Osteocyte (in vitro differentiated cells): Measurements from ENCODE around the gene BLVRB. TPM values are rescaled to one million over a fixed set of nuclear protein-coding genes. Genes with fewer than 3 reads are reported as not detected.
"Not testable (repeated sequence)": the region's sequence is repeated elsewhere in the genome, so short reads cannot be mapped to it uniquely, and the experiment has no call there.

ENCODE experiments used
- DNase-seq: peaks from one replicate; pipeline ENCODE4 v3.0.0; 2021; ENCODE audit warnings: mixed read lengths; ENCODE audit not compliant: unreplicated experiment; ENCODE audit errors: extremely low spot score
- H3K27ac Mint-ChIP-seq: one replicate; pipeline ENCODE4 v1.8.0; 2021; ENCODE audit warnings: mild to moderate bottlenecking, mixed read lengths; ENCODE audit not compliant: unreplicated experiment
- H3K27me3 Mint-ChIP-seq: one replicate; pipeline ENCODE4 v1.8.0; 2021; ENCODE audit warnings: mixed read lengths; ENCODE audit not compliant: unreplicated experiment
- H3K36me3 Mint-ChIP-seq: one replicate; pipeline ENCODE4 v1.8.0; 2021; ENCODE audit warnings: mixed read lengths; ENCODE audit not compliant: unreplicated experiment
- H3K4me1 Mint-ChIP-seq: one replicate; pipeline ENCODE4 v1.8.0; 2021; ENCODE audit warnings: mixed read lengths; ENCODE audit not compliant: unreplicated experiment
- H3K4me3 Mint-ChIP-seq: one replicate; pipeline ENCODE4 v1.8.0; 2021; ENCODE audit warnings: mild to moderate bottlenecking, moderate library complexity, mixed read lengths; ENCODE audit not compliant: unreplicated experiment
- H3K9me3 Mint-ChIP-seq: one replicate; pipeline ENCODE4 v1.8.0; 2021; ENCODE audit warnings: mixed read lengths; ENCODE audit not compliant: unreplicated experiment
- total RNA-seq: library from RNA; stranded (reverse); gene quantifications from 2 replicates; pipeline ENCODE4 v1.2.1, GENCODE V29; 2021
- TF ChIP-seq, protein P1 (sequence below): fragments of 200-600 bp; sonication (generic); IDR thresholded peaks from 2 replicates; pipeline ENCODE4 v1.5.0; 2021; ENCODE audit warnings: antibody characterized with exemption, mild to moderate bottlenecking, moderate library complexity

The BLVRB gene
- total RNA-seq, 1 donor from 2014 or later: 45.6 TPM

DNA sequence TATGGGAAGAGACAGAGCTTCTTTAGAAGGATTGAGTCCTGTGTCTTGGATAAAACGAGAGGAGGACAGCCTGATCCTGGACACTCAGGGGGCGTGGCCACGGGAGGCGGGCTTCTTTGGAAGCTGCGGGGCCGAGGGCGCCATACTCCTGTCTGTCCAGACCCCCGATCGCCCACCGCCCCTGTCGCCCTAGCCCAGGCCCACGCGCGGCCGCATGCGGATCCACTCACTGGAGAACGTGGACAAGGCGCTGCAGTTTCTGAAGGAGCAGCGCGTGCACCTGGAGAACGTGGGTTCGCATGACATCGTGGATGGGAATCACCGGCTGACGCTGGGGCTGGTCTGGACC, 24.3 kb upstream of the BLVRB start:
- Mint-ChIP-seq H3K9me3 (no peaks in the 10 kb centered on the region), H3K36me3 (no peaks in the 10 kb centered on the region), H3K27ac (no peak overlapping the region), H3K4me3 (no peak overlapping the region), H3K4me1 (peaks cover 5% of the 10 kb centered on the region), H3K27me3 (peaks cover 33% of the 10 kb centered on the region)
- DNase-seq: no peak
- TF ChIP-seq, protein P1, sequence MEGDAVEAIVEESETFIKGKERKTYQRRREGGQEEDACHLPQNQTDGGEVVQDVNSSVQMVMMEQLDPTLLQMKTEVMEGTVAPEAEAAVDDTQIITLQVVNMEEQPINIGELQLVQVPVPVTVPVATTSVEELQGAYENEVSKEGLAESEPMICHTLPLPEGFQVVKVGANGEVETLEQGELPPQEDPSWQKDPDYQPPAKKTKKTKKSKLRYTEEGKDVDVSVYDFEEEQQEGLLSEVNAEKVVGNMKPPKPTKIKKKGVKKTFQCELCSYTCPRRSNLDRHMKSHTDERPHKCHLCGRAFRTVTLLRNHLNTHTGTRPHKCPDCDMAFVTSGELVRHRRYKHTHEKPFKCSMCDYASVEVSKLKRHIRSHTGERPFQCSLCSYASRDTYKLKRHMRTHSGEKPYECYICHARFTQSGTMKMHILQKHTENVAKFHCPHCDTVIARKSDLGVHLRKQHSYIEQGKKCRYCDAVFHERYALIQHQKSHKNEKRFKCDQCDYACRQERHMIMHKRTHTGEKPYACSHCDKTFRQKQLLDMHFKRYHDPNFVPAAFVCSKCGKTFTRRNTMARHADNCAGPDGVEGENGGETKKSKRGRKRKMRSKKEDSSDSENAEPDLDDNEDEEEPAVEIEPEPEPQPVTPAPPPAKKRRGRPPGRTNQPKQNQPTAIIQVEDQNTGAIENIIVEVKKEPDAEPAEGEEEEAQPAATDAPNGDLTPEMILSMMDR: no peak

DNA sequence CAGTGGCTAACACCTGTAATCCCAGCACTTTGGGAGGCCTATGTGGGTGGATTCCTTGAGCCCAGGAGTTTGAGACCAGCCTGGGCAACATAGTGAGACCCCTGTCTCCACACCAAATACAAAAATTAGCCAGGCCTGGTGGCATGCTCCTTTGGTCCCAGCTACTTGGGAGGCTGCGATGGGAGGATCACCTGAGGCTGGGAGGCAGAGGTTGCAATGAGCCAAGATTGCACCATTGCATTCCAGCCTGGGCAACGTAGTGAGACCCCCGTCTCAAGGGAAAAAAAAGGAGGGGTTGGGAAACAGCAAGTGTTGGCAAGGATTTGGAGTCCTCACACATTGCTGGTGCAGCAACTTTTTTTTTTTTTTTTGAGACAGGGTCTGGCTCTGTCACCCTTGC, 20.5 kb upstream of the BLVRB start:
- Mint-ChIP-seq H3K27me3 (peaks cover 32% of the 10 kb centered on the region), H3K4me3 (no peak overlapping the region), H3K4me1 (peaks cover 5% of the 10 kb centered on the region), H3K9me3 (no peaks in the 10 kb centered on the region), H3K36me3 (no peaks in the 10 kb centered on the region), H3K27ac (no peak overlapping the region)
- TF ChIP-seq, protein P1: no peak
- DNase-seq: no peak

DNA sequence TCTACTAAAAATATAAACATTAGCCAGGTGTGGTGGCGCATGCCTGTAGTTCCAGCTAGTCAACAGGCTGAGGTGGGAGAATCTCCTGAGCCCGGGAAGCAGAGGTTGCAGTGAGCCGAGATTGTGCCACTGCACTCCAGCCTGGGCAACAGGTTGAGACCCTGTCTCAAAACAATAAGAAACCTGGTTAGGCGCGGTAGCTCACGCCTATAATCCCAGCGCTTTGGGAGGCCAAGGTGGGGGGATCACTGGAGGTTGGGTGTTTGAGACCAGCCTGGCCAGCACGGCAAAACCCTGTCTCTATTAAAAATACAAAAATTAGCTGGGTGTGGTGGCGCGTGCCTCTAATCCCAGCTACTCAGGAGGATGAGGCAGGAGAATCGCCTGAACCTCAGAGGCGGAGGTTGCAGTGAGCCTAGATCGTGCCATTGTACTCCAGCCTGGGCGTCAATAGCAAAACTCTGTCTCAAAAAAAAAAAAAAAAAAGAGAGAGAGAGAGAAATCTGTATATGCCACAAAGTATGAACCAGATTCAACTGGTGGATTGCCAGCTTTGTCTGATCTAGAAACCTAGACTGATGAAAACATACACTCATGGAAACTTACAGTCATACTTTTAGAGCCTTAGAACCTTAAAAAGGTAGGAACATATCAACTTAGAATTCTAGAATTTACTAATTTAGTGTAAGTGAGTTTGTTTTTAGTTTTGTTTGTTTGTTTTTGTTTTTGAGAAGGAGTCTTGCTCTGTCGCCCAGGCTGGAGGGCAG, 10.5 kb upstream of the BLVRB start:
- not testable (repeated sequence) for H3K27ac Mint-ChIP-seq, H3K4me3 Mint-ChIP-seq, H3K4me1 Mint-ChIP-seq, H3K9me3 Mint-ChIP-seq, DNase-seq, H3K36me3 Mint-ChIP-seq
- H3K27me3 Mint-ChIP-seq: peaks cover 11% of the 10 kb centered on the region

DNA sequence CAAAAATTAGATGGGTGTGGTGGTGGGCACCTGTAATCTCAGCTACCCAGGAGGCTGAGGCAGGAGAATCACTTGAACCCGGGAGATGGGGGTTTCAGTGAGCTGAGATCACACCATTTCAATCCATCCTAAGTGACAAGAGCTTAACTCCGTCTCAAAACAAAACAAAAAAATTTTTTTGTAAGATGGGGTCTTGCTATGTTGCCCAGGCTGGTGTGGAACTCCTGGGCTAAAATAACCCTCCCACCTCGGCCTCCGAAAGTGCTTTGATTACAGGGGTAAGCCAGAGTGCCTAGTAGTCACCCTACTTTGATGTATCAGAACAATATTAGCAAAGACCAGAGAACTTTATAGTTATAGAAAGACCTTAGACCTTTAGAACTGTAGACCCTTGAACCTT, 9.2 kb upstream of the BLVRB start:
- DNase-seq: no peak
- Mint-ChIP-seq H3K36me3 (no peaks in the 10 kb centered on the region), H3K27ac (no peak overlapping the region), H3K4me1 (no peaks in the 10 kb centered on the region), H3K4me3 (no peak overlapping the region), H3K27me3 (peaks cover 11% of the 10 kb centered on the region), H3K9me3 (no peaks in the 10 kb centered on the region)
- TF ChIP-seq, protein P1: no peak

DNA sequence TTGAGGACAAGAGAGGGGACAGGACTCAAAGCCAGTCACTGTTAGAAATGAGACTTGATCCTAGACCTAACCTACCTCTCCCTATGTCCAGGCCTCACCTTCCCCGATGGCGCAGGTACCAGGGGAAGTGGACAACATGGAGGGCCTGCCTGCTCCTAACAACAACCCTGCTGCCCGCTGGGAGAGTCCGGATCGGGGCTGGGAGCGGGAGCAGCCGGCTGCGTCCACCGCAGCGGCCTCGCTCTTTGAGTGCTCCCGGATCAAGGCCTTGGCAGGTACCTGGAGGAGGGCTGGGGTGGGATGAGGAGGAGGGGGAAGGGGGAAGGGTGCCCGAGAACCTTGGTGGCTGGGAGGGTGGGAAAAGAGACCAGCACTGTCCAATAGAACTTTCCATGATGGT, 7.0 kb upstream of the BLVRB start:
- H3K27ac Mint-ChIP-seq: no peak overlapping the region
- no peaks in the 10 kb centered on the region for H3K9me3 Mint-ChIP-seq
- peaks cover 2% of the 10 kb centered on the region for H3K27me3 Mint-ChIP-seq
- H3K36me3 Mint-ChIP-seq: no peaks in the 10 kb centered on the region
- peaks cover 3% of the 10 kb centered on the region for H3K4me1 Mint-ChIP-seq
- TF ChIP-seq, protein P1: no peak
- no peak overlapping the region for H3K4me3 Mint-ChIP-seq
- no peak for DNase-seq
